ENCODE data around the gene ARHGAP33. TPM values are rescaled to one million over a fixed set of nuclear protein-coding genes. Genes with fewer than 3 reads are reported as not detected.

The ARHGAP33 gene
- total RNA-seq, 1 experiment from 2014 or later: 4.2 TPM

- no peak for DNase-seq (ENCODE audit: low read depth)
Observed at GRCh38 chr19:35739275-35740107, 35.9 kb upstream of the ARHGAP33 start.

- no peak for DNase-seq (ENCODE audit: low read depth)
Observed at GRCh38 chr19:35740108-35740422, 35.3 kb upstream of the ARHGAP33 start.

- peak; percentile 97 for DNase-seq (ENCODE audit: low read depth)
Observed at GRCh38 chr19:35740423-35741202, 34.8 kb upstream of the ARHGAP33 start.

- no peak for DNase-seq (ENCODE audit: low read depth)
Observed at GRCh38 chr19:35741203-35741515, 34.2 kb upstream of the ARHGAP33 start.

- no peak for DNase-seq (ENCODE audit: low read depth)
Observed at GRCh38 chr19:35742121-35742724, 33.1 kb upstream of the ARHGAP33 start, which contains the start of gene IGFLR1. Gene IGFLR1 (minus strand): TSS chr19:35742452. CDS start chr19:35741180, 1,272 bp downstream.

- DNase-seq (ENCODE audit: low read depth): no peak
Observed at GRCh38 chr19:35743640-35744429, 31.5 kb upstream of the ARHGAP33 start.

GRCh38 chr19:35744430-35745327, 30.7 kb upstream of the ARHGAP33 start:
- DNase-seq (ENCODE audit: low read depth): peak; percentile 96

GRCh38 chr19:35745328-35746086, 29.9 kb upstream of the ARHGAP33 start, which contains the start of the genes PSENEN and U2AF1L4:
Gene PSENEN (plus strand): TSS chr19:35745651. CDS start chr19:35745931, 280 bp downstream.
Gene U2AF1L4 (minus strand): TSS chr19:35745418. CDS start chr19:35745391, 27 bp downstream.
- DNase-seq (ENCODE audit: low read depth): peak; percentile 99

GRCh38 chr19:35746087-35746462, 29.3 kb upstream of the ARHGAP33 start:
- no peak for DNase-seq (ENCODE audit: low read depth)

- no peak for DNase-seq (ENCODE audit: low read depth)
Observed at GRCh38 chr19:35746531-35746930, 28.8 kb upstream of the ARHGAP33 start.

GRCh38 chr19:35748106-35749020, 27.0 kb upstream of the ARHGAP33 start, which contains the start of gene LIN37:
Gene LIN37 (plus strand): TSS chr19:35748576. CDS start chr19:35748725, 149 bp downstream.
- peak; percentile 99 for DNase-seq (ENCODE audit: low read depth)

- no peak for DNase-seq (ENCODE audit: low read depth)
Observed at GRCh38 chr19:35750167-35750566, 25.2 kb upstream of the ARHGAP33 start.

GRCh38 chr19:35751839-35752745, 23.3 kb upstream of the ARHGAP33 start:
- no peak for DNase-seq (ENCODE audit: low read depth)

GRCh38 chr19:35752746-35753350, 22.5 kb upstream of the ARHGAP33 start:
- no peak for DNase-seq (ENCODE audit: low read depth)

GRCh38 chr19:35753634-35754369, 21.6 kb upstream of the ARHGAP33 start:
- no peak for DNase-seq (ENCODE audit: low read depth)

GRCh38 chr19:35754370-35755130, 20.8 kb upstream of the ARHGAP33 start:
- no peak for DNase-seq (ENCODE audit: low read depth)

Measured in M059J (cell line).